HG03378 (cell line): ENCODE measurements around the gene CCNF.
A peak's percentile ranks its signal among the peaks of the same experiment; 100 is the strongest.
"Not testable (repeated sequence)": the region's sequence is repeated elsewhere in the genome, so short reads cannot be mapped to it uniquely, and the experiment has no call there.

Experiments
- ATAC-seq: cut with Tn5 transposase; IDR thresholded peaks from one replicate; pipeline ENCODE4 v1.9.1; 2021; ENCODE audit warnings: mild to moderate bottlenecking, moderate library complexity; ENCODE audit not compliant: unreplicated experiment

CCNF gene

DNA sequence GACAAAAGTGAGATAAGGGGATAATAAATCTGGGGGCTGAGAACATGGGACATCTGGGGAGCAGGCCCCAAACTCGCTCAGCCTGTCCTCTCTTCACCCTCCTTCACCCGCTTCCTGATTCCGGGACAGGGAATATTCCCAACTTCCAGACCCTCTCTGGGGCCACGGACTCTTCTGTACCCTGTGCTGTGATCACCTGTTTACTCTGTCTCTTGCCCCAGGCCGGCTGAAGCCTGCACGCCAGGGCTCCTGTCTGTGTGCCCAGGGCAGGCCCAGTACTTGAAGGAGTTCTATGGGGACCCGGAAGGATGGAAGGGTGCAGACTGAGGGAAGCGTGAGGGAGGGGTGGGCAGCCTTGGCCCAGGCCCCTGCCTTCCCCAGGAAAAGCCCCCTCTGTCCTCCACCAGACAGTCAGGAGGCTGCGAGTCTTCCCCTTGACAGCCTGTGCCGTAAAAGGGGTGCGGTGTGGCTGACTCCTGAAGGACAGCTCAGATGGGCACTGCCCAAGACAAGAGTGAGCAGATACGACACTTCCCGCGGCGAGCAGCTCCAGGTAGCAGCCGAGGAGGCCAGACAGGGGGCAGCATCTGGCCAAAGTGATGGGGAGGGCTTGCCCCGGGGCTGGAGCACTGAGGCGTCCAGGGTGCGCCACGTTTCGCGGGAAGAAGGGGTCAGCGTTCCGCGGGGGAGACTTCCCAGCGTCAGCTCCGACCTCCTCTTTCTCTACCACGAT is 1.0 kb upstream of the CCNF start:
- ATAC-seq, result peak; percentile 21

DNA sequence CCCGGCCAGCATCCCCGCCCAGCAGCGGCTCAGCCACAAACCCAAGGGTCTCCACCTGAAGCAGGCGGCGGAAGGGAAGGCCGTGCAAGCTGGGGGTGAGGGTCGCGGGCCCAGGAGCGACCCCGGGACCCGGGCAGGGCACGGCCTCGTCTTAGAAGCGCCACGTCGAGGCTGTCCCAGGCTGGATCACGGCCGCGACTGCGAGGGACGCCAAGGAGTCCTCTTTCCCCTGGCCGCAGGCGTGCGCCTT is 538 bp upstream of the CCNF start:
- ATAC-seq, result no peak

DNA sequence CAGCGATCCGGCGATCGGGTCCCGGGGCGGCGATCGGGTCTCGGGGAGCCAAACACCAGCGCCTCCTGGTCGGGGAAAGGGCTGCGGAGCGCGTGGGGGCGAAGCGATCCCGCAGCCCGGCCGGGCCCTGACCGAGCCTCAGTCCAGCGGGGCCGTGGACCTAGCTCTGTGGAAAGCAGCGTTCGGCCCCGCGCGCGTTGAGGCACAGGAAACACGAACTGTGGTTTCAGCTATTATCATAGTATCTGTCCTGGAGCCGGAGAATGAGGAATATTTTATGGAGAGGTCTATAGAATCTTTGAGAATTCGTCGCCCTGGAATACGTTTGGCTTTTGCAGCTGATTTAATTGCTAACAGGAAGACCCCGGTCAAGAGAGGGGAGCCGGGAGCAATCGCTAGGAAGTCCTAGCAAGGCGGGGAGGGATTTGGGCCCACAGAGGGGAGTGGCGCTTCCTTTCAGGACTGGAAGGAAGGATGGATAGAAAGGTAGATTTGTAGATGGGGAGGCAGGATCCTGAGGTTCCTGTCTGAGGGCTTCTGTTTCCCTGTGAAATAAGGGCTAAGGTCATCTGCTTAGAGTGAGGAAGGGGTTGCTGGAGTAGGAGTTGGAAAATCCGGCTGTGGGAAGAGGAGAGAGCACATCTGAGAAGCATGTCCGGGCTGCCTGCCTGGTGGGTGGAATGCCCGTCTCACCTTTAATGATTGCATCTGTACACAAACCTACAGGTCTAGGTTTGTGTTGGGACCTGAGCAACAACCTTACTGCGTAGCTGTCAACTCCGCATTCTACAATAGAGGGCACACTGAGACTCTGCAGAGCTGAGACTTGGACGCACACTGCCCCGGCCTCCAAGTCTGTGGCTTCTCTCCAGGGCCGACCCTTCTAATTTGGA is 770 bp downstream of the CCNF start:
- ATAC-seq, result peak; percentile 3

DNA sequence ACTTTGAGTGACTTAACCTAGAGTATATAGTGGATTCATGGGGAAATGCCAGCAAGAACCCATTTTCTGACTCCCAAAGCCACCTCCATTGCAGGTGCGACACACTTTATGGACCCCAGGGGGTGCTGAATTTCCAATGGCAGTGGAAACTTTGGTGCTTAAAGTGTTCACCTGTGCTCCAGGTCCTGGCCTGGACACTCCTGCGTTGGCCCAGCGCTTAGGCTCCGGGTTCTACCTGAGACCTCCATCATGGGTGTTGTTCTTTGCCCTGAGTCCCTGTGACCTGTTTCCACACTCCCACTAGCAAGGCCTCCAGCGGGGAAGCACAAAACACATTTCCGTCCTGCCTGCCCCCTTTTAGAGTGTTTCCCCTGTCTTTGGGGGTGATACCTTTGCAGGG is 3.0 kb downstream of the CCNF start:
- no peak for ATAC-seq

DNA sequence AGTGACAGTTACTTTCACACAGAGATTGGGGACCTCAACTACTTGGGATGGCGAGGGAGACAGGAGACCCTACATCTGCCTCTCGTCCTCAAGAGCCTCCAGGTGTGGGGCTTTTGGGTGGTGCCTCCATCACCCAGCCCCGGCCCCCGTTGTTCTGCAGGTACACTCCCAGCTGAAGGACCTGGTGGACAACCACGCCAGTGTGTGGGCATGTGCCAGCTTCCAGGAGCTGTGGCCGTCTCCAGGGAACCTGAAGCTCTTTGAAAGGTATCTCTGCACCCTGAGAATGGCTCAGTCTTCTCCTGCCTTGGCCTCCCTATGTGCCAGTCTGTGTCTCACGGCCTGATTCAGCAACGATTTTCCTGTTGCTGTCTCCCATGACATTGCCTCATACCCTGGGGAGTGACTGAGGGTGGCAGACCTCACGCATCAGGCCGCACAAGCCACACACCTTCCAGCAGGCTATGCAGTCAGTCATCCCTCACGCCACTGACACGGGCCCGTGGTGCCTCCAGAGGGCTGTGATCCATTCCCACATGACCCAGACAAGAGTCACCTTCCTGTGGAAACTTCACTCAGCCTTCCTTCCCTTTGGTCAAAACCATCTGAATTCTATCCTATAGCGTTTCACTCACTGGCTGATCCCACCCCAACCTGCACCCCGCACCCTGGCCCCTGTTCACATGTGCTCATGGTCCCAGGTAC is 3.7 kb downstream of the CCNF start:
- no peak for ATAC-seq

DNA sequence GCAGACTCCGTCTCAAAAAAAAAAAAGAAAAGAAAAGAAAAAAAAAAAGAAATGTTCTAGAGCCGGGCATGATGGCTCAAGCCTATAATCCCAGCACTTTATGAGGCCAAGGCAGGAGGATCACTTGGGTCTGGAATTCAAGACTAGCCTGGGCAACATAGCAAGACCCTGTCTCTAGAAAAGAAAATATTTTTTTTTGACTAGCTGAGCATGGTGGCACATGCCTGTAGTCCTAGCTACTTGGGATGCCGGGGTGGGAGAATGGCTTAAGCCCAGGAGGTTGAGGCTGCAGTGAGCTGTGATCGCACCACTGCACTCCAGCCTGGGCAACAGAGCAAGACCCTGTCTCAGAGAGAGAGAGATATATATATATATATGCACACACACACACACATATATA is 6.0 kb downstream of the CCNF start:
- ATAC-seq, result not testable (repeated sequence)

DNA sequence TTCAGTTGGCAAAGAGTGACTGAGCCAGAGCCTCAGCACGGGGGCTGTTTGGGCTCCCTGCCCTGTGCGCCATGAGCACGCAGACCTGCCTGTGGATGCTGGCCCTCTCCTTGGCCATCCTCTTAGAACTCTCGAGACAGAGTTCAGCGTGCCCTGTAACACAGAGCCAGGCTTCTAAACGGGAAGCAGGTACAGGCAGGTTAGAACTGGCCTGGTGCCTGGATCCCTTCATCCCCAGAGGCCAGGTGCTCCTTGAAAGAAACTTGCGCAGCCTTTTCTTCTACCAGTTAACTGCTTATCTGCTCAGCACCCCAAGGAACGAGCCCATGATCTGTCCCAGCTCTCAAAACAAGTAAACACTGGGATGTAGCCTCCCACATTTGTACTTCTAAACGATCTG is 6.9 kb downstream of the CCNF start:
- no peak for ATAC-seq

DNA sequence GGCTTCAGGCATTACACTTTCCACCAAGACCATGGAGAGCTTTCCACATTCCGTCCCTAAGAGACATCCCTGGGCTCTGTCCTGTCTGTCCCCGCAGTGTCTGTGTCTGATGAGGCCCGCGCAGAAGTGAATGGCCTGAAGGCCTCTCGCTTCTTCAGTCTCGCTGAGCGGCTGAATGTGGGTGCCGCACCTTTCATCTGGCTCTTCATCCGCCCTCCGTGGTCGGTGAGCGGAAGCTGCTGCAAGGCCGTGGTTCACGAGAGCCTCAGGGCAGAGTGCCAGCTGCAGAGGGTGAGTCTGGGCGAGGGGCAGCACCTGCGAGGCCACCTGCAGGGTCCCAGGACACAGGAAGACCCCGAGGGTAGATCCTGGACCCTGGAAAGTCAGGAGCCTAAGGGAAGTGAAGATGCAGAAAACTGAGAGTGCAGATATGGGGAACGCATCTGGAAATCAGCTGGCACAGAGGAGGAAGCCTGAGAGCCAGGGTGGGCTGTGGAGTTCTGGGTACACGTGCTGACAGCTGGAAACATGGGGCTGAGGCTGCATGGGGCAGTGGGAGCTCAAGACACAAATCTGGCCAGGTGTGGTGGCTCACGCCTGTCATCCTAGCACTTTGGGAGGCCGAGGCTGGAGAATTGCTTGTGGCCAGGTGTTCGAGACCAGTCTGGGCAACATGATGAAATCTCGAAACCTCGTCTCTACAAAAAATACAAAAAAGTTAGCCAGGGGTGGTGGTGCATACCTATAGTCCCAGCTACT is 8.0 kb downstream of the CCNF start:
- ATAC-seq, result no peak

DNA sequence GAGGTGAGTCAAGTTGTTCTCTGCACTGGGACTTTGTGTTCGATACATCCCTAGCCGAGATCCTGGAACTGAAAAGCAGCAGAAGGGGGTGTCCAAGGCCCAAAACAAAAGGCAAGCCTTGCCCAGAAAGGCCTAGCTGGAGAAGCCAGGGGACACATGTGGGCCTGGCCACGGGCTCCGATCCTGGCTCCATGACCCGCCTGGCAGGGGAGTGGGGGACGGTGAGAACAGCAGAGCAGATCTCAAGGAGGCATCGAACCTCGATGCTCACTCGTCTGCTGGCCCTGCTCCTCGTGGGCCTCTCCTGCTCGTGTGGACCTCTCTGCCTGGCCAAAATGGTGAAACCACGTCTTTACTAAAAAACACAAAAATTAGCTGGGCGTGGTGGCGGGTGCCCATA is 8.9 kb downstream of the CCNF start:
- ATAC-seq, result no peak

DNA sequence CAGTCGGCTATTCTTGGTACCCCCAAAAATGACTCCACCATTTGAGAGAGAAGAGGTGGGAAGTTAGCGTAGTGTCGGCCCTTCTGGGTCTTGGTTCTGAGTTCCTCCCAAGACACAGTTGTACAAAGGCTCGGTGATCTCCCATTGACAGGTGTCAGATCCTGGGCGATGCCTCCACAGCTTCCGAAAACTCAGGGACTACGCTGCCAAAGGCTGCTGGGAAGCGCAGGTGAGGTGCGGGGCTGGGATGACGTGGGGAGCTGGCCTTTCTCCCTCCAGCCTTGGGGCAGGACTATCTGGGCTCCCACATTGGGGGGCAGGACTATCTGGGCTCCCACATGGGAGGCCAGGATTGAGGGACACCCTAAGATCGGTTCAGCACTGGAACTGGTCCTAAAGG is 10.4 kb downstream of the CCNF start:
- no peak for ATAC-seq

DNA sequence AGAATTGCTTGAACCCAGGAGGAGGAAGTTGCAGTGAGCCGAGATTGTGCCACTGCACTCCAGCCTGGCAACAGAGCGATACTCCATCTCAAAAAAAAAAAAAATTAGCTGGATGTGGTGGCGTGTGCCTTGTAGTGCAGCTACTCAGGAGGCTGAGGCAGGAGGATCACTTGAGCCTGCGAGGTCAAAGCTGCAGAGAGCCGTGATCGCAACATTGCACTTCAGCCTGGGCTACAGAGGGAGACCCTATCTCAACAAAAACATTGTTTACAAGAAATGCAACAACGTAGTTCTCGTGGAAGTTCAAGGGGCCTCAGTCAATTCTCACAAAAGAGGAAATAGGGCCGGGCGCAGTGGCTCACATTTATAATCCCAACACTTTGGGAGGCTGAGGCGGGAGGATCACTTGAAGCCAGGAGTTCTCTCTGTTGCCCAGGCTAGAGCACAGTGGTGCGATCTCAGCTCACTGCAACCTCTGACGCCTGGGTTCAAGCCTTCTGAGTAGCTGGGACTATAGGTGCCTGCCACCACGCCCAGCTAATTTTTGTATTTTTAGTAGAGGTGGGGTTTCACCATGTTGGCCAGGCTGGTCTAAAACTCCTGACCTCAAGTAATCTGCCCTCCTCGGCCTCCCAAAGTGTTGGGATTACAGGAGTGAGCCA is 12.0 kb downstream of the CCNF start:
- not testable (repeated sequence) for ATAC-seq

DNA sequence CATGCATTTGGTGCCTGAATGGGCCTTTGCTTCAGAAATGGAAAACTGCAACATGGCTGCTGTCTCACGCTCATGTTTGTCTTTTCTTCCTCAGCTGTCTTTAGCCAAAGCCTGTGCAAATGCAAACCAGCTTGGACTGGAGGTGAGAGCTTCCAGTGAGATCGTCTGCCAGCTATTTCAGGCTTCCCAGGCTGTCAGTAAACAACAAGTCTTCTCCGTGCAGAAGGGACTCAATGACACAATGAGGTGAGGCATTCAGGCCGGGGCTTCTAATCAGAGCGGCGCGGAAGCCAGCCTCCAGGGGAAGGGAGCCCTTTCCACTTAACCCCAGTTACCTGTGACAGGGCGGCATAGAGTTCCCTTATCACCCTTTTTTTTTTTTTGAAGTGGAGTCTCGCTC is 14.3 kb downstream of the CCNF start:
- no peak for ATAC-seq

DNA sequence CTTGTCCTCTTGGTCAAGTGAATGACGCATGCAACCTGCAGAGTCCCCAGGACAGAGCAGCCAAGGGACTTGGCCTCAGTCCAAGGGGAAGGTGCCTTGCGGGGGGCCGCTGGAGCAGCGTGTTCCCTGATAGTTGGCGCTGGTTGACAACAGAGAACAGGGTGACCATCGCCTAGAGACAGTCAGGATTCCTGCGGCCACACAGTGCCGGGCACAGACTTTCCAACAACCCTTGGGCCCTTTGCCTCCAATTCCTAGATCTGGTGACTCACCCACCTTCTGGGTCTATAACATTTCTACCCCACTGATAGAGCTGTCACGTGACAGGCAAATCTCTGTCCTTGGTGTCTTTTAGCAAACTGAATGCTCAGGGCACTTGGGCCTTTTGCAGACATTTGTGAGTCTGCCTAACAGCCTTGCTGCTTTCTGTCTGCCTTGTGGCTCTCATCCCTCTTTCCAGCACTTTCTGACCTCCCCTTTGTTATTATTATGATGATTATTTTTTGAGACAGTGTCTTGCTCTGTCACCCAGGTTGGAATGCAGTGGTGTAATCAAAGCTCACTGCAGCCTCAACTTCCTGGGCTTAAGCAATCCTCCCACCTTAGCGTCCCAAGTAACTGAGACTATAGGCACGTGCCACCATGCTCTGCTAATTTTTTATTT is 18.8 kb downstream of the CCNF start:
- no peak for ATAC-seq

DNA sequence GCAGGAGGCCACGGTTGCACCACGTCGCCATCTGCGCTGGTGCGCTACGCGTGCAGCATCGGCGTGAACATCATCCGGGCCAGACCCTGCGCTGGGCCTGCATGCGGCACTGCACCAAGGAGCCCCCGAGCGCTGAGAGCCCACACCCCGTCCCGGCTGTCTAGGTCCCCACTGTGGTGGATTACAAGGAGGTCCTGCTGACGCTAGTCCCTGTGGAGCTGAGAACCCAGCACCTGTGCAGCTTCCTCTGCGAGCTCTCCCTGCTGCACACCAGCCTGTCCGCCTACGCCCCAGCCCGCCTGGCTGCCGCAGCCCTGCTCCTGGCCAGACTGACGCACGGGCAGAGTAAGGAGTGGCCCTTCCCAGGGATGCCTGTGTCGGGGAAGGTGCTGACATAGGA is 19.9 kb downstream of the CCNF start:
- ATAC-seq, result no peak

DNA sequence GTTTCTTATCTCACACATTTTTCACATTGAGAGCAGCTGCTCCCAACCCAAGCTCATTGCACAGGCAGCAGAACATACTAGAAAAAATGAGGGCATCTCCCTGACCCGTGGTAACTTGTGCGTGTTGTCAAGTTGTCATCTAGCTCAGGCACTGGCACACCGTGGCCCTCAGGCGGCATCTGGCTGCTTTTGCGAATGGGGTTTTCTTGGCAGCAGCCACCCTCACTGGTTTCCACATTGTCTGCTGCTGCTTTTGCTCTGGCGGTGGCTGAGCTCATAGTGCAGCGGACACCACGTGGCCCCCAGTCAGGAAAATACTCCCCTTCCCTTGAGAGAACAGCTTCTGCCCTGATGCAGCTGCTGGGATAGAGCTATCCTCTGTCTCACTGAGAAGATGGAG is 21.3 kb downstream of the CCNF start:
- no peak for ATAC-seq

DNA sequence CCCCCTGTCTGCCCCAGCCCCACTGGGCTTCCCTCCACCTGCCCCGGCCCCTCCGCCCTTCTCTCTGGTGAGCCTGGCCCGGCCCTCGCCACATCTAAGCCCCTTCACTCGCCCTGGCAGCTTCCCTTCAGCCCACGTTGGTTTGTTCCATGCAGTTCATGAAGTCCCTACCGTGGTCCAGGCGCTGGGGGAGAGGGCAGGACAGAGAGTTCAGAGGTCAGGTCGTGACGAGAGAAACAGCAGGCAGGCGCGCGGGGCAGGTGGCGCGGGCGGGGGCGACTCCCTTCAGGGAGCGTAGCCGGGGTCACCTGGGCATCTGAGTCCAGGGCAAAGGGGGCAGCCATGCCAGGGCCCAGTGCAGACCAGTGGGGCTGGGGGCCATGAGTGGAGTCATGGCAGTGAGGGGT is 21.7 kb downstream of the CCNF start:
- ATAC-seq, result no peak

DNA sequence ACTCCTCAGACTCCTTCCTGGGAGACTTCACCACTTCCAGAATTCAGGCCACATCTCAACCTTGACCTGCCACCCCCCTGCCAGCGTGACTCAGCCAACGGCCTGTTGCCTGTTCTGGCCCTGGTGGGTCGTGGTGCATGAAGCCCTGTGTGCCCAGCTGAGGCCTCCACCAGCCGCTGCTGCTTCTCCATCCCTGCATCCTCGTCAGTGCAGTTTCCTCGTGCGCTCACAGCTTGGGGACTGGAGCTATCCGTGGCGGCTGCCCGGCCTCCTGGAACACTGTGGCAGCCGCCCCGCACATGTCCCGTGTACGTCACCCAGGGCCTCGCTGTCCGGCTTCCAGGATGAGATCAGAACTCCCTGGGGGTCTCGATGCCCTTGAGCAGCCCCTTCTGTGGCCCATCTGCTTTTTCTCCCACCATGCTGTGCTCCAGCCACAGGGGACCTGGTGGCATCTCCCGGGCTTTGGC is 22.6 kb downstream of the CCNF start:
- ATAC-seq, result no peak

DNA sequence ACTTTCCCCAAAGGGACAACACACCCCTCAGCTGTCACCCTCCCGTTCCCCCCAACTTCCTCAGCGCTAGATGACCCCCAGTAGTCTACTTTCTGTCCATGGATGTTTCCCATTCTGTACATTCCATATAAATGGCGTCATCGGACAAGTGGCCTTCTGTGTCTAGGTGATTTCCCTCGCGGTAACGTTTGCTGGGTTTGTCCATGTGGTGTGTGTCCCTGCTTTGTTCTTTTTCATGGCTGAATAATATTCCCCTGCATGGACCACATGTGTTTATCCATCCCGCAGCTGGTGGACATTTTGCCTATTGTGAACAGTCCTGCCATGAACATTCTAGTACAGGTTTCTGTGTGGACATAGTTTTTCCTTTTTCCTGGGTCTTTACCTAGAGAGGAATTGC is 23.4 kb downstream of the CCNF start:
- ATAC-seq, result no peak

DNA sequence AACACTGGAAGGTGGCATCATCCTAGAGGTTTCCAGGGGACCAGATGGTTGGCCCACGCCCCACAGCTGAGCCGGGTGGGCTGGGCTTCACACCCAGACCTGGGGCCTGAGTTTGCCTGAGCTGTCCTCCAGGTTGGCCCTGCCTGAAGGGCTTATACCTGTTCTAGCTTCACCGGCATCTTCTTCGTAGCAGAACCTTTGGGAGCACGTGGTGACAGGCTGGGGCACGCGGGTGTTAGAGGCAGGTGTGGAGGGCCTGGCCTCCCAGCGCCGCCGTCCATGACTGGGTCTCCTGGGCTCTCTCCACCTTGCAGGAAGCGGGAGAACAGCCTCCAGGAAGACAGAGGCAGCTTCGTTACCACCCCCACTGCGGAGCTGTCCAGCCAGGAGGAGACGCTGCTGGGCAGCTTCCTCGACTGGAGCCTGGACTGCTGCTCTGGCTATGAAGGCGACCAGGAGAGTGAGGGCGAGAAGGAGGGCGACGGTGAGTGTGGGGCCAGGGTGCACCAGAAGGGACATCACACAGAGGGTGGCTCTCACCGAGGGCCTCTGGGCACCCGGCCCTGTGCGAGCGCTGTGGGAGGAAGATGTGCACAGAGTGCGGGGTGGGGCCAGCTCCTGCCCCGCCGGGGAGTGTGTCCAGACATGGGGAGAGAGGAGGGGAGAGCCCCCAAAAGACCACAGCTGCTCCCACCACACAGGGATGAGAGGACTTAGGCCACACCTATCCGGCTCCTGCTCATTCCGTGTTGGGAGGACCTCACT is 26.0 kb downstream of the CCNF start:
- no peak for ATAC-seq
